ENCODE results near the gene IFNA7.
"Not testable (repeated sequence)": the region's sequence is repeated elsewhere in the genome, so short reads cannot be mapped to it uniquely, and the experiment has no call there.

Gene IFNA7

DNA sequence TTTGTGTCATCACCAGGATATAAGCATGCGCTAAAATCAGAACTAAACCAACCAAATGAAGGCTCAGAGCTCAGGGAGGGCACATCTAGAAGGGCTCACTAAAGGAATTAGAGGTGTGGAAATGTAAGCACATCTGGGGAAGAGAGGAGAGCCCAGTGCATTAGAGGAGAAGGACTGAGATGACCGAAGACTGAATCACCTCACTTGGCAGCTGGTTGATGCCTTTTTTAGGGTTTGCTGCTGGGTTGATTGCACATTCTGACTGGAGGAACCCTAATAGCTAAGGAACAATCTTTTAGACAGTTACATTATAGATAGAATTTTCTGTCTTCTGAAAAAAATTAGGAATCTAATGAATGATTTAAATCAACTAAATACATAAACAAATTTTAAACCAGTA lies 27.3 kb downstream of the IFNA7 start:
- no peak for DNase-seq

GRCh38 chr9:21172156-21172555 lies 29.8 kb downstream of the IFNA7 start:
- no peak for DNase-seq

DNA sequence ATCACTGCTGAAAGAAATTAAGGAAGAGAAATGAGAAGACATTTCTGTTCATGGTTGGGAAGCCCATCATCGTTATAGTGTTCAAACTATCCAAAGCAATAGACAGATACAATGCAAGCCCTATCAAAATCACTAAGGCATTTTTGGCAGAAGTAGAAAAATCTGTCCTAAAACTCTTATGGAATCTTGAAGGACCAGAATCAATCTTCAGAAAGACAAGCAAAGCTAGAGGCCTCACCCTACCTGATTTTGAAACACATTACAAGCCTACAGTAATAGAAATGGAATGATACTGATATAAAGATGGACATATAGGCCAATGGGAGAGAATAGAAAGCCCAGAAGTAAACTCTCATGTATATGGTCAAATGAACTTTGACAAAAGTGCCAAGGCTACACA lies 30.7 kb downstream of the IFNA7 start:
- DNase-seq, result no peak

DNA sequence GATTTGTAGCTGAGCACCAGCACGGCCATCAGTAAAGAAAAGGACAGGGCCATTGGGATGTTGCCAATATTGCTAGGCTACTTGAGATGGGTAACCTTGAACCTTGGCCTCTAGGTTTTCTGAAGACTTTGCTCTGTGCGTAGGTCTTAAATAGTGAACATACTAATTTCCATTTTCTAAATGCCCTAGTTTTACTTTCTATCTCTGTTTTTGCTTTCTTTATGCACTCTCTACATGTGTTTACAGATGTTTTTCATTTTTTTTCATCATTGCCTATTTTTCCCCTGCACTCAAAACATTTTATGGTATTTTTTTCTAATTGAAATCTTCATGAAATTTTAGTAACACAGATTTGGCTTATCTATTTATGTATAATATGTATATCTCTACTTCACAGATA lies 35.4 kb downstream of the IFNA7 start, which contains the start of gene IFNA21:
IFNA21 (minus strand) TSS at position 101 of the 400 bp plus-strand sequence; CDS start at position 53, 48 bp downstream.
- not testable (repeated sequence) for DNase-seq

DNA sequence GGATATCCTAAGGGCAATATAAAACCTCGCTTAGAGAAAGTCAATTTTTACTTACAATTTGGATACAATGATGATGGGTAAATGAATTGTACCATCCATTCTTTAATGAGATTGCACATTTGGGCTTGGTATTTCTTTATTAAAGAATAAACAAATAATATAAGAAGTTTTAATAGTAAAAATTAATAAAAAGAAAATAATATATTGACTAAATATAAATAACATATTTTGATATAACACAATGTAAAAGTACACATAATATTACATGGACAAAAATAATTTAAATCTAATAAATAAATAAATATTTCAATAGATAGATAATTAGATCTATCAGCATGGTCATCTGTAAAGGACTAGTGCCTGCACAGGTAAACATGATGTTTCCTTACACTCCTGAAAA lies 36.5 kb downstream of the IFNA7 start:
- DNase-seq, result no peak

- no peak for DNase-seq
Measured at GRCh38 chr9:21160178-21160577, 41.8 kb downstream of the IFNA7 start.

DNA sequence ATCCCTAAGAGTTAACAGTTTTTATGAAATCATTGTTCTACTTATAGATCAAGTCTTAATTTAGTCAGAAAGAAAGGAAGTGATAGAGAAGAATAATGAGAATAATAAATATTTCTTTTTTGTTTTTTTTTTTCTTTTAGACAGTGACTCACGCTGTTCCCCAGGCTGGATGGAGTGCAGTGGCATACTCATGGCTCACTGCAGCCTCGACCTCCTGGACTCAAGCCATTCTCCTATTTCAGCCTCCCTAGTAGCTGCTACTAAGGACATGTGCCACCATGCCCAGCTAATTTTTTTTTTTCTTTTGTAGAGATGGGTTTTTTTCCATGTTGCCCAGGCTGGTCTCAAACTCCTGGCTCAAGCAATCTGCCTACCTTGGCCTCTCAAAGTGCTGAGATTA lies 46.5 kb downstream of the IFNA7 start:
- no peak for DNase-seq

GRCh38 chr9:21154018-21154608 lies 47.9 kb downstream of the IFNA7 start:
- DNase-seq, result no peak

DNA sequence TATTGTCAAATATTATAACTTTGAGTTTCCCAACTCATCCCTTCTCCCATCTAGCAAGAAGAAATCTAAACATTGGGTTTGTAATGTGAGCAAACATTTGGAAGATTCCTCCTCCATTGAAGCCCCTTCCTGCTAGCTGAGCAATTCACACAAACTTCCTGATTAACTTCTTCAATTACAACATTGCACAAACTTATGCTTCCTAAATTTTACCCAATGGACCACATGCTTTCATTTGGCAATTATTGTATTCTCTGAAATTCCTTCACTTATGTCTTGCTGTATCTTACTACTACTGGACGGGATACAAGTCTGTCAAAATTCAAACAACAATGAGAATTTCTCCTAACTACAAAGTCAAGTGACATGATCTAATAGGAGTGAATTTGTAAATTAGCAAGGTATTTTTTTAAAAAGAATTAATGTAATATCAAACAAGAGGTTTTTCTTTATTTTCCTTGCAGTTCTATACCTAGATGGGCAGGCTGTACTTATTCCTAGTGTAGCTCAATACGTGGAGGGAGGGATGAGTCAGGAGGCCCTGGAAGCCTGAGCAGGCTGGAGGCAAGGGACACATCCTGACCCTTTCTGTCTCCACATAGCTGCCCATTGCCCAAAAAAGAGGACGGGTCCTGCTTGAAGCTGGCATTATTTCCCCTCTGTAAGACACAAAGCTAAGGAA lies 48.5 kb downstream of the IFNA7 start:
- no peak for DNase-seq

Data from DMS79 treated with DMSO at 0.1 percent for 48 hours (cell line).